Measurements from ENCODE around the gene ARID1B. TPM values are rescaled to one million over a fixed set of nuclear protein-coding genes. Genes with fewer than 3 reads are reported as not detected.
A peak's percentile ranks its signal among the peaks of the same experiment; 100 is the strongest.

ARID1B gene
- total and polyA plus RNA-seq, 2 experiments from 2014 or later: 32.9 to 67.0 TPM

- no peak for DNase-seq (ENCODE audit: low spot score)
- WGBS (ENCODE audit: low lambda C conversion rate, missing lambda C conversion rate): 96% methylated on average over 5 of the region's 5 CpGs
- Histone ChIP-seq H3K79me2 (peaks cover 9% of the 10 kb centered on the region), H2AFZ (no peak overlapping the region), H3K4me2 (no peak overlapping the region), H3K27ac (no peak overlapping the region), H3K4me1 (ENCODE audit: insufficient read depth) (peaks cover 3% of the 10 kb centered on the region), H3K9me2 (replicated peaks; ENCODE audit: insufficient read depth) (no peaks in the 10 kb centered on the region), H4K20me1 (ENCODE audit: insufficient read depth, poor library complexity, severe bottlenecking) (peaks cover 1% of the 10 kb centered on the region), H3K4me3 (no peak overlapping the region), H3K27me3 (no peaks in the 10 kb centered on the region), H3K9me3 (ENCODE audit: low read depth) (no peaks in the 10 kb centered on the region), H3K36me3 (replicated peaks; ENCODE audit: insufficient read depth, low read depth) (no peaks in the 10 kb centered on the region)
- no peak for TF ChIP-seq EZH2 (IDR thresholded peaks at IDR 0.05; ENCODE audit: borderline replicate concordance)
- no peak for TF ChIP-seq CTCF (IDR thresholded peaks at IDR 0.05; ENCODE audit: poor library complexity)
- TF ChIP-seq EZH2phosphoT487 (IDR thresholded peaks at IDR 0.05; ENCODE audit: low read depth, severe bottlenecking, unreplicated experiment): no peak
Measured at GRCh38 chr6:157193443-157193996, 416.3 kb downstream of the ARID1B start.

- Histone ChIP-seq H3K4me1 (ENCODE audit: insufficient read depth) (peaks cover 3% of the 10 kb centered on the region), H4K20me1 (ENCODE audit: insufficient read depth, poor library complexity, severe bottlenecking) (no peaks in the 10 kb centered on the region), H2AFZ (no peak overlapping the region), H3K27ac (no peak overlapping the region), H3K36me3 (replicated peaks; ENCODE audit: insufficient read depth, low read depth) (no peaks in the 10 kb centered on the region), H3K79me2 (peaks cover 6% of the 10 kb centered on the region), H3K4me3 (no peak overlapping the region), H3K4me2 (no peak overlapping the region), H3K9me3 (ENCODE audit: low read depth) (no peaks in the 10 kb centered on the region), H3K9me2 (replicated peaks; ENCODE audit: insufficient read depth) (no peaks in the 10 kb centered on the region), H3K27me3 (no peaks in the 10 kb centered on the region)
- WGBS (ENCODE audit: low lambda C conversion rate, missing lambda C conversion rate): 98% methylated on average over 2 of the region's 2 CpGs
- DNase-seq (ENCODE audit: low spot score): no peak
- TF ChIP-seq CTCF (IDR thresholded peaks at IDR 0.05; ENCODE audit: poor library complexity) (no peak), EZH2phosphoT487 (IDR thresholded peaks at IDR 0.05; ENCODE audit: low read depth, severe bottlenecking, unreplicated experiment) (no peak), EZH2 (IDR thresholded peaks at IDR 0.05; ENCODE audit: borderline replicate concordance) (no peak)
Measured at GRCh38 chr6:157194110-157194509, 416.9 kb downstream of the ARID1B start.

- peak overlapping the region; percentile 6 for H3K27ac ChIP-seq
- no peak overlapping the region for H2AFZ ChIP-seq
- no peaks in the 10 kb centered on the region for H3K36me3 ChIP-seq (replicated peaks; ENCODE audit: insufficient read depth, low read depth)
- H4K20me1 ChIP-seq (ENCODE audit: insufficient read depth, poor library complexity, severe bottlenecking): no peaks in the 10 kb centered on the region
- no peak overlapping the region for H3K4me2 ChIP-seq
- peaks cover 3% of the 10 kb centered on the region for H3K4me1 ChIP-seq (ENCODE audit: insufficient read depth)
- peaks cover 6% of the 10 kb centered on the region for H3K79me2 ChIP-seq
- no peaks in the 10 kb centered on the region for H3K9me2 ChIP-seq (replicated peaks; ENCODE audit: insufficient read depth)
- no peak overlapping the region for H3K4me3 ChIP-seq
- H3K27me3 ChIP-seq: no peaks in the 10 kb centered on the region
- DNase-seq (ENCODE audit: low spot score): no peak
- no peaks in the 10 kb centered on the region for H3K9me3 ChIP-seq (ENCODE audit: low read depth)
- WGBS (ENCODE audit: low lambda C conversion rate, missing lambda C conversion rate): 83% methylated on average over 3 of the region's 3 CpGs
- TF ChIP-seq CTCF (IDR thresholded peaks at IDR 0.05; ENCODE audit: poor library complexity): no peak
- no peak for TF ChIP-seq EZH2 (IDR thresholded peaks at IDR 0.05; ENCODE audit: borderline replicate concordance)
- no peak for TF ChIP-seq EZH2phosphoT487 (IDR thresholded peaks at IDR 0.05; ENCODE audit: low read depth, severe bottlenecking, unreplicated experiment)
Measured at GRCh38 chr6:157194643-157195042, 417.5 kb downstream of the ARID1B start.
